Embryonic facial prominence (tissue), 1 donor: Measurements from ENCODE around the gene APEH.
"Not testable (repeated sequence)": the region's sequence is repeated elsewhere in the genome, so short reads cannot be mapped to it uniquely, and the experiment has no call there.

ENCODE experiments used
- DNase-seq: peaks from one replicate; pipeline ENCODE4 v3.0.0-alpha.2; 2016; ENCODE audit errors: extremely low spot score

APEH gene

DNA sequence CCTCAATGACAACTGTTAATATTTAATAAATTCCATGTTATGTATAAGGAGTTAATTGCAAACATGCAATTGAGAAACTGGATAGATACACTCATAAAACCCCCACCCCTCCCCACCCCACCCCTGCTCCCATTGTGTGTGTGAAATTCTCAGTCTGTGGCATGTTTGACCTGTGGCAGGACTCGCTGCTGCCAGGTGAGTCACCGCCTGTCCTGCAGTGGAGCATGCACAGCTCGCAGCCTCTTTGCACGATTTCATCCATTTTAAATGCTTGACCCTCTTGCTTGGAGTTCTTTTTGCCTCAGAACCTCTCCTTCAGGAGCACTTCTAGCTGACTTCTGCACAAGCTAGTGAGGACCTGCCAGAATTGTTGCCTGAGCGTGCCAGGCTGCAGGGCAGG lies 5.3 kb upstream of the APEH start:
- DNase-seq: no peak

- no peak for DNase-seq
Observed at GRCh38 chr3:49669352-49669751, 4.8 kb upstream of the APEH start.

DNA sequence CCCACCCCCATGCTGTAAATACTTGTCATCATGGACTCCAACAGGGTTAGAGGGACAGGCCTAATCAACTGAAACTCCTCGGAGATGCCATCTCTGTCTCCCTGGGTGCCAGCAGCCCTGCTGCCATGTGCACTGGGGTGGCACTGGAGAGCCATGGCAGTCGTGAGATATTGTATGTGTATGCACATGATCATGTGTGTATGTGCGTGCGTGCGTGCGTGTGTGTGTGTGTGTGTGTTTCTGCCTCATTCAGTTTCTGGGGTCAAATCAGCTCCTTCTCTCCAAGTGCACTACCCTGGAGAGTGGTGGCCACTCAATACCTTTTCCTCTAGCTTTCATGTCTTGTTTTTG lies 3.2 kb upstream of the APEH start:
- no peak for DNase-seq

GRCh38 chr3:49671291-49672288 lies 2.6 kb upstream of the APEH start:
- peak; percentile 50 for DNase-seq

- no peak for DNase-seq
Observed at GRCh38 chr3:49673121-49673714, 933 bp upstream of the APEH start.

DNA sequence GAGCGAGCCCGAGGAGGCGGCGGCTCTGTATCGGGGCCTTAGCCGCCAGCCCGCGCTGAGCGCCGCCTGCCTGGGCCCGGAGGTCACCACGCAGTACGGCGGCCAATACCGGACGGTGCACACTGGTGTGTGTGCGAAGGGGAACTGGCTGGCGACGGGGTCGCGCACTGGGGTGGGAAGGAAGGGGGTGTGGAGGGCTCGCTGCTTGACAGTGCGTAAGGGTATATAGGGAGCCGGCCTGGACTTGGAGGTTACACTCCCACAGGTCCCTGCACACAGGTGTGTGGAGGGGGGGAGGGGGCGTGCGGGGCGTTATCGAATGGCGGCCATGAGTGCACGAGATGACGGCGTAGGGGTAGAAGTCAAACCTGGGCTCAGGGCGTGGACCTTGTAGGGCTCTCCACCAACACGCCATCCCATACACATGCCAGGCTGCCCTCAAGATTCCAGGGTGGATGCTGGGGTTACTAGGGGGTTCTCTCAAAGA lies 389 bp downstream of the APEH start:
- DNase-seq: no peak

DNA sequence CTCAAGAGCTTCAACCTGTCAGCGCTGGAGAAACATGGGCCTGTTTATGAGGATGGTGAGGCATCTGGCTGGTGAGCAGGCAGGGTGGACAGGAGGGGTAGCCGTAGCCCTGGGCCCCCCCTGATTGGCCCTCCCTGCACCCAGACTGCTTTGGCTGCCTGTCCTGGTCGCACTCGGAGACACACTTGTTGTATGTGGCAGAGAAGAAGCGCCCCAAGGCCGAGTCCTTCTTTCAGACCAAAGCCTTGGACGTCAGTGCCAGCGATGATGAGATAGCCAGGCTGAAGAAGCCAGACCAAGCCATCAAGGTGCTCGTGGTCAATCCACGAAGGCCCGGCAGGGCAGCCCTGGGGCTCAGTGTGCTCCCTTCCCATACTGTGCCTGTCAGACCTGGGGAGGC lies 1.8 kb downstream of the APEH start:
- no peak for DNase-seq

DNA sequence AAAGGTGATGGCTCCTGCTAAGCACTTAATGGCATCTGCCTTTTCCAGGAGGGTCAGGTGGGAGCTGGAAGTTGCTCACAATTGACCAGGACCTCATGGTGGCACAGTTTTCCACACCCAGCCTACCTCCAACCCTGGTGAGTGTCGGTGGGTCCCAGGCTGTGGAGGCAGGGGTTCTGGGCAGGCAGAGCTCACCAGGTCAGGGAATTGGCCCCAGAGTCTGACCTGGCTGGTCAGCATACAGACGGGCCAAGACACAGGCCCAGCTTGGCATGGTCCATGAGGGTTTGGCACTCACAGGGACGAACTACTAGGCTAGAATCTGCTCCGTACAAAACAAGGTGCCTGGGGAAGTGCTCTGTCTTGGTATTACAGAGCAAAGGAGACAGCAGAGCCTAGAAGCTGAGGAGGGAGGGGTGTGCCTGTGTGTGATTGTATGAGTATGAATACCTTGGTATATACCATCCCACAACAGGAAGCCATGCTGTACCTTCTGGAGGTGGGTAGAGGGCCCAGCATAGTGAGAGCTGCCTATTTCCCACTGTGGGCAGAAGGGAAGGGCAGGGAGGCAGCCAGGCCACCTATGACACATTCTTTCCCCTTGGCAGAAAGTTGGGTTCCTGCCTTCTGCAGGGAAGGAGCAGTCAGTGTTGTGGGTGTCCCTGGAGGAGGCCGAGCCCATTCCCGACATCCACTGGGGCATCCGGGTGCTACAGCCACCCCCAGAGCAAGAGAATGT lies 6.5 kb downstream of the APEH start:
- DNase-seq: no peak

- DNase-seq: no peak
Observed at GRCh38 chr3:49681232-49681522, 7.0 kb downstream of the APEH start.

DNA sequence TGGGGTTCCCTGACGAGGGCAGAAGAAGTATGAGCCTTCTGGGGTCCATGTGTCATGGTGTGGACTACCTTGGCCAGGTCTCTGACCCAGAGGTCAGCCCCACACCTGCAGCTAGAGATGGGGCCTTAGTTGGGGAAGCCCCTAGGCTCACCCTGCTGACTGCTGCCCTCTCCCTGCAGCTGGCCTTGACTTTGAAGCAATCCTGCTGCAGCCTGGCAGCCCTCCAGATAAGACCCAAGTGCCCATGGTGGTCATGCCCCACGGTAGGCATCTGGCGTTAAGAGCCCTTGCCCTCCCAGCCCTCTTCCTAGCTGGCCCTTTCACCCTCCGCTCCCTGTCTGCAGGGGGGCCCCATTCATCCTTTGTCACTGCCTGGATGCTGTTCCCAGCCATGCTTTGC lies 7.4 kb downstream of the APEH start:
- DNase-seq: no peak

DNA sequence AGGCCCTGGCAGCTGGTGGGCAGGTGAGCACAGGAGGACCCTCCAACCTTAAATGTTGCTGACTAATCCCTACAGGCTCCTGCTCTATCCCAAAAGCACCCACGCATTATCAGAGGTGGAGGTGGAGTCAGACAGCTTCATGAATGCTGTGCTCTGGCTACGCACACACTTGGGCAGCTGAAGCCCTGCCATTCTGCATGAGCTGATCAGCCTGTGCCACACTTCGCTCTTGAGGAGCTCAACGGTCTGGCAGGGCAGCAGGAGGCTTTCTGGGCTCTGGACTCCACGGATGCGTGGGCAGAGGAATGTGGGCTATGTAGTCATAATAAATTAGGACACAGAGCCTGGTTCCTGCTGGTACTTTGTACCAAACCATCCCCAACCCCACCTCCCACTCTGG lies 9.0 kb downstream of the APEH start:
- DNase-seq: no peak

DNA sequence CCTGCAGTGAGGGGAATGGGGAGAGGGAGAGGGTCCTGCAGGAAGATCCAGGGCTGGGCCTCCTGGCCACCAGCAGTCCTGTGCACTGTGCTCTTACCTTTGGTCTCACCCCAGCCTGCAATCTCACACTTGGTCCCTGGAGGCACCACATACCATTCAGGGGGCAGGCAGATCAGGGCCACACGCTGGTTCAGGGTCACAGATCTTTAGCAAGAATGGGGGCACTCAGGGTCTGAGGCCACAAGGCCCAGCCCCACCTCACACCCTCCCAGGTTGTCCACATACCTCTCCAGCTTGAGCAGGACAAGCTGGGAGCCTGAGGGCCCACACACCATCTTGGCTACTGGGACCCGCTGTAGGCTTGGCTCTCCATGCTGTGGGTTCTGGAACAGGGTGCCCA lies 10.3 kb downstream of the APEH start:
- DNase-seq: not testable (repeated sequence)

DNA sequence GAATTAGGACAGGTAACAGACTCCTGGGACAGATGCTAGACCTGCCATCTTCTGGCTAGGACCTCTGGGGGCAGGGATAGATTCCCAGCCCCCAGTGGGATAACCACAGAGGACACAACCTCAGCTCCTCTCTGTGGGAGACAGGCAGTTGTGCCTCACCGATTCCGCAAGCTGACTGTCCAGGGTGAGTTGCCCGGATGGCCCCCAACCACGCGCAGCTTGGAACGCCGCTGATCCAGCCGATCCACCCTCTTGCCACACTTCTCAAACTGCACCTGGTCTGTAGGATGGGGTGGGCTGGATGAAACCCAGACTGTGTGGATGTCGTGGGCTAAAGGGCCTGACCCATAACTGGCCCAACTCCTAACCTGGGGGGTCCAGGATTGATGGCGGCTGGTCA lies 11.0 kb downstream of the APEH start:
- not testable (repeated sequence) for DNase-seq

DNA sequence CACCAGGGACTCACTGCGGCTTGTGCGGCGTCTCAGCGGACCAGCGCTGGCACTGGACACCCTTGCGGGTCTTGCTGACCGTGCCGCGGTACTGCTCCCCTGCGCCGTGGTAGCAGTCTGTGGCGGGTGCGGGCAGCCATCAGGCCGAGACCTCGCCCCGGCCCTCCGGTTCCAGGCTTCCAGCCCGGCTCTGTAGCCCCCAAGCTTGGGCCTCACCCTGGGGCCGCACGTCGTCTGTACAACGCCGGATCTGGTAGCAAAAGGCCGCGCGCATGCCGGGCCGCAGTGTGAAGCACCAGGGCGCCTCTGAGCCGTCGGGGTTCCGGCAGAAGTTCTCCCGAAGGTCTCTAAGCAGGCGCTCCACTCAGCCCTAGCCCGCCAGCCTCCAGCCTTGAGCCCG lies 11.7 kb downstream of the APEH start:
- not testable (repeated sequence) for DNase-seq

DNA sequence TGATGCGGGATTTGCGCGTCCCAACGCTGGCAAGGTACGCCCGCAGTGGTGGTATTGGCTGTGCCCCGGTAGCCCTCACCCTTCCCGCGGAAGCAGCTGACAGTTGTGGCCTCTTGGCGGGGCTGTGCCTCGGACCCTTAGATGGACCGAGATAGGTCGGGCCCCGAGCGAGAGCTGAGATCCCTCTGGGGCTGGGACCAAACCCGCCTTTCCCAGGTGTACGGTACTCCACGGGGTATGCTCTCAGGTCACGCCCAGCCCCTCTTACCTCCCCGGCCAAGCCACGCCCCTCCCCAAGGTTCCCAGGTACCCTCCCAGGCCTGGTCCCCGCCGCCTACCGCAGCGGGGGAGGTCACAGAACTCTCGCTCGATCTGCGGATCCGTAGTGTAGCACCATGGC lies 12.2 kb downstream of the APEH start:
- DNase-seq: not testable (repeated sequence)

DNA sequence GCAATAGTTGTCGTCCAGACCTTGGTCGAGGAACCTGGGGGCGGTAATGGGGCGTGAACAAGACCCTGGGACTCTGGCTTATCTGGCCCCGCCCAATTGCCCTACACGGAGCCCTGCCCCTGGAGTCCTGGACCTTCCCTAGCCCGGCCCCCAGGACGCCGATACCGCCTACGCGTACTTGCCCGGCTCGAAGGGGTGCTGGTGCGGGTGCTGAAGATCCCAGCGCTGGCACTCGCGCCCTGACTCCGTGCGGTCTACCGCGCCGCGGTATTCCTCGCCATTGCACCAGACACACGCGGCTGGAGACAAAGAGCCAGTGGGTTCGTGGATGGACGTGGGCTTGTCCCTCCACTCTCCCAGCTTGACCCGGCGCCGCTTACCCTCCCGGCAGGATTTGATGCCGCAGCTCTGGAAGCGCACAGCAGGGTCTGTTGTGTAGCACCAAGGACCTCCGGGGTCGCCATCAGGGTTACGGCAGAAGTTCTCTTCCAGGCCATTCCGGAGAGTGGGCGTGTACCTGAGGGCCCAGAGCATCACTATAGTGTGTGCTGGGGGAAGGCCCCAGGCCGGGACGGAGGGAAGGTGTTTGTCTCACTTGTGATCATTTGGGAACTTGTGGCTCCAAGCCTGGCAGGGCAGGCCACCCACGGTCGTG lies 12.7 kb downstream of the APEH start:
- not testable (repeated sequence) for DNase-seq

- DNase-seq: not testable (repeated sequence)
Observed at GRCh38 chr3:49687424-49687795, 13.3 kb downstream of the APEH start.

DNA sequence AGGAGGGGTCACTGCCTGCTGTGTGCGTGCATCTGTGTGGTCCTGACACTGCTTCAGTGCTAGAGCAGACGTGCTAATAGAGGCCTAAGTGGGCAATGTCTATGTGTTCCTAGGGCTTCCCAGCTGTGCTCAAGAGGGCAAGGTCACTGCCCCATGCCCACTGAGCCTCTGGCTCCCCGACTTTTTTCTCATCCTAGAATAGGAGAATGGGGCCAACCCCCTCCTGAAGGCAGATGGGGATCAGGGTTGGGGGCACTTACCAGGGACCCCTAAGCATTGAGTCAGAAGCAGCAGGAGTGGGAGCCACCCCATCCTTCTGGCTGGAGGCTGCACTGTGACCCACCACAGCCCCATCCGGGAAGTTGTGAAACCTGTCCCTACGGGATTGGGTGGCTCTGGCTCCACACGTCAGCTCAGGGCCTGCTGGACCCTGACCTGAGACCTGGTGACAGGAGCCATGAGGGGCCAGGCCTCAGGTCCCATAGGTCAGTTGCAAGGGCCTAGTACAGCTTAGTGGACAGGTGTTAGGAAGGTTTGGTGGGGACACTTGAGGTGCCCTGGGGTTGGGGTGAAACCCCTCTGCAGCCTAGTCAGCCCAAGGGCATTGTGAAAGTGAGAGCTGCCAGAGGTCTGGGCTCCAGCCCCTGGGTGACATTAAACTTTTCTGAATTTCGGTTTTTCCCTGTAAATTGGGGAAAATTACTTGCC lies 14.3 kb downstream of the APEH start:
- DNase-seq: not testable (repeated sequence)

DNA sequence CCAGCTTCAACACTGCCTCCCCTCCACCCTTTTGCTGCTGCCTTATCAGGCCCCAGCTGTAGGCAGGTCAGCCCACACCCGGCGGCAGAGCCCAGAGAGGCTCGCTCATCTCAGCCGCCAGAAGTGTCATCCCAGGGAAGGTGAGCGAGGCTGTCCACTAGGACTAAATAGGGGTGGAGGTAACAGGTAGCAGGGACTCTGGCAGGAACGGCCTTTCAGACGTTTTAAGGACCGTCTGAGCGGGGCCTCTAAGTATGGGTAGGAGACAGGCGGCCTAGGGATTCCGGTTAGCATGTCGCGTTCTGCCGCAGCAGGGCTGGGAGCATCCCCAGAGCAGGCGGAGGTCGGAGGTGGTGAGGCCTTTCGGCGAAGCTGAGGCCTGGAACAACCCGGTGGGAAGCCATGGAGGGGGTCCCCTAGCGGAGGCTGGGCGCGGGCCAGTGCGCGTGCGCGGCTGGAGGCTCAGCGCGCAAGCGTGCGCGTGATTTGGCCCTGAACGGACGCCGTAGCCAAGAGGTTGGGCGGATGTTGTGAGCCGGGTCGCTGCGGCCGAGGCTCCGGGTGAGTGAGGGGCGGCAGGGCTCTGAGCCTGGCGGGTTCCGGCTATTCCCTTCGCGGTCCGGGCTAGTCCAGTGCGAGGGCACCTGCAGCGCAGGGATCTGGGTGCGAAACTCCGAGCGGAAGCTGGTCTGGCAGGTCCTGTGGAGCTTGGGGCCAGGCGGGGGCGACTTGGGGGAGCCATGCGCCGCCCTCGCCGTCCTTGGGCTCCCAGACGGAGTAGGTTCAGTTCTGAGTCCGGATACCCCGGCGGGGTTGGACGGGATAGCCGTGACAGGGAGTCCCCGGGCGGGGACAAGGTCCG lies 15.1 kb downstream of the APEH start, which contains the start of the genes MST1 and RNF123:
Gene MST1, minus strand, starts transcription at position 429 of the 862 bp plus-strand sequence. CDS start 783 bp downstream, outside the sequence.
Gene RNF123, plus strand, starts transcription at position 512 of the 862 bp plus-strand sequence. CDS start 1,609 bp downstream, outside the sequence.
- peak; percentile 75 for DNase-seq
